Tibial nerve (tissue), 4 donors: ENCODE measurements around the gene FAM118A. TPM values are rescaled to one million over a fixed set of nuclear protein-coding genes. Genes with fewer than 3 reads are reported as not detected.
A peak's percentile ranks its signal among the peaks of the same experiment; 100 is the strongest.
"Not testable (repeated sequence)": the region's sequence is repeated elsewhere in the genome, so short reads cannot be mapped to it uniquely, and the experiment has no call there.

Source experiments
- DNase-seq, 2 donors: peaks; one replicate each; pipeline ENCODE4 v3.0.0-alpha.2; 2019; ENCODE audit warnings: low spot score in 2 of 2
- H3K27ac ChIP-seq, 4 donors: fragments of 200-600 bp; sonication (generic) in 3 of 4; one replicate each; pipeline ENCODE4 v1.5.1; 2017 to 2019; ENCODE audit warnings: mild to moderate bottlenecking in 1 of 4
- H3K27me3 ChIP-seq, 2 donors: fragments of 200-600 bp; sonication (generic) in 1 of 2; one replicate each; pipeline versions ENCODE4 v1.5.1 to v1.6.0; 2017 to 2019
- H3K36me3 ChIP-seq, 3 donors: fragments of 200-600 bp; sonication (generic); one replicate each; pipeline ENCODE4 v1.5.1; 2018 to 2019
- H3K4me1 ChIP-seq, 4 donors: fragments of 200-600 bp; sonication (generic) in 3 of 4; one replicate each; pipeline ENCODE4 v1.5.1; 2017 to 2019
- H3K4me3 ChIP-seq, 4 donors: fragments of 200-600 bp; sonication (generic) in 3 of 4; one replicate each; pipeline ENCODE4 v1.5.1; 2017 to 2019; ENCODE audit warnings: mild to moderate bottlenecking in 1 of 4, moderate library complexity in 1 of 4
- H3K9me3 ChIP-seq, 4 donors: fragments of 200-600 bp; sonication (generic) in 3 of 4; one replicate each; pipeline ENCODE4 v1.5.1; 2017 to 2019
- EP300 ChIP-seq, 2 donors: sonication (generic); formaldehyde crosslinking; IDR thresholded peaks; one replicate each; pipeline ENCODE4 v1.6.1; 2017; ENCODE audit warnings: antibody characterized with exemption in 2 of 2, mild to moderate bottlenecking in 1 of 2
- POLR2A ChIP-seq, 2 donors: fragments of 450-650 bp; IDR thresholded peaks; one replicate each; pipeline ENCODE4 v1.6.1; 2017; ENCODE audit warnings: antibody characterized with exemption in 2 of 2, mild to moderate bottlenecking in 2 of 2, moderate library complexity in 2 of 2
- WGBS, 2 donors: methylation state at CpG; one replicate each; pipeline ENCODE4 v1.1.5; 2018; 5-methylcytosine and 5-hydroxymethylcytosine counted together
- total RNA-seq, 4 donors: library from RNA; depleted of rRNA; stranded (reverse); fragments of >200 nt; gene quantifications; one replicate each; pipeline ENCODE4 v1.1.0, GENCODE V29; 2016
- TF ChIP-seq, protein P1 (sequence below), 5 experiments: fragments of 200-600 bp in 3 of 5; fragments of 450-650 bp in 2 of 5; sonication (generic) in 3 of 5; IDR thresholded peaks; one replicate each; pipeline ENCODE4 v1.5.1; 2016 to 2019; ENCODE audit warnings: antibody characterized with exemption in 5 of 5, mild to moderate bottlenecking in 3 of 5, moderate library complexity in 2 of 5

FAM118A gene
- total RNA-seq, result 100 to 1,000 TPM in 2 of 4 donors, 10 to 100 TPM in 2; 16.8 to 171 (median 83.2) TPM

DNA sequence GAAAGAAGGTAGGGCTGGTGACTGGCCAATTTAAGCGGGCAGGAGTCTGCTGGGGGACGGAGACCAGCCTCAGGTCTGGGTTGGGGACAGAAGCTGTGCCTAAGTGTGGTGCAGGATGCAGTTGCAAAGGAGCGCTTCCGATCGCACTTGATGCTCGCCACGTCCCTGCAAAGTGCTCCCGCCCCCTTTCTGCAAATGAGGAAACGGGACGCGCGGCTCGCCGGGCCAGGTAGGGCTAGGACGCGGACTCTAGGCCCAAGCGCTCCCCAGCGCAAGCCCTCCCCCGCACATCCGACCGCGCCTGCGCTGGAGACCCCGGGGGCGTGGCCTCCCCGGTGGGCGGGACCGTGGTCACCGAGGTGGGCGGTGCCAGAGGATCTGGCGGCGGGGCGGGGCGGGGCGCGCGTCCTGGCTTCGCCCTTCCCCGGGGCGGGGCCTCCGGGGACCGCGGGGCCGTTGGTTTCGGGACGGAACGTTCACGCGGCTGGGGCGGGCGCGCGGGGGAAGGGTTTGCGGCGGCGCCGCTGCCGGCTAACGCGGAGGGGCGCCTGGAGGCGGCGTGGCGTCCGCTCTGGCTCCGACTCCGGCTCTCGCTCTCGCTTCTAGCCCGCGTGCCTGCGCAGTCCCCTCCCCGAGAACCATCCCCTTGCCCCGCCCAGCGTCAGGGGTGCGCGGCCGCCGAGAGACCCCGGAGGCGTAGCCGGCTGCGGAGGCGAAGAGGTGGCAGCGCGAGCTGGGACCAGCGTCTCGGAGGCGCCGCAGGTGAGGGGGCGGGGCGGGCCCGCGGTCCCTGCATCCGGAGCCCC lies at the start of gene FAM118A:
Gene FAM118A (plus strand): TSS at position 513 of the 806 bp plus-strand sequence. CDS start 12,446 bp downstream, outside the sequence.
- DNase-seq, result peak; percentile 91
- WGBS, 2 donors, result 1% methylated on average over 14 to 49 of the region's 95 CpGs

DNA sequence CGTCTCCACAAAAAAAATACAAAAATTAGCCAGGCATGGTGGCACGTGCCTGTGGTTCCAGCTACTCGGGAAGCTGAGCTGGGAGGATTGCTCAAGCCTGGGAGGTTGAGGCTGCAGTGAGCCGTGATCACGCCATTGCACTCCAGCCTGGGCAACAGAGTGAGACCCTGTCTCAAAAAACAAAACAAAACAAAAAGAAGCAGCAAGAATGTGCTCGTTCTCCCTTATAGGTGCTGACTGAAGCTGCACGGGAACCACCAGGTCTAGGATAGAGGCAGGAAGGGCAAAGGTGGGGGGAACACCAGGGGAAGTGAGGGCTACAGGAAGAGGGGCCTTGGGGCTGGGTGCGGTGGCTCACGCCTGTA lies 49.4 kb upstream of the FAM118A start:
- H3K36me3 ChIP-seq, H3K27me3 ChIP-seq, H3K9me3 ChIP-seq, DNase-seq, H3K4me3 ChIP-seq, H3K27ac ChIP-seq: not testable (repeated sequence)
- H3K4me1 ChIP-seq, result peaks cover 0 to 26% (median 19%) of the 10 kb centered on the region in 4 donors
- WGBS, 2 donors, result 84 to 90% methylated on average over 9 of the region's 9 CpGs

More for the DNA sequence above, at the start of gene FAM118A:
- Histone ChIP-seq H3K4me1 (peaks cover 0 to 41% (median 11%) of the 10 kb centered on the region in 4 donors), H3K9me3 (no peaks in the 10 kb centered on the region), H3K4me3 (peak within 1 kb of the TSS; percentile 79 to 100 (median 98)), H3K27me3 (no peaks in the 10 kb centered on the region), H3K36me3 (no peaks in the 10 kb centered on the region), H3K27ac (peak within 1 kb of the TSS; percentile 75 to 95 (median 89))
- TF ChIP-seq, protein P1, sequence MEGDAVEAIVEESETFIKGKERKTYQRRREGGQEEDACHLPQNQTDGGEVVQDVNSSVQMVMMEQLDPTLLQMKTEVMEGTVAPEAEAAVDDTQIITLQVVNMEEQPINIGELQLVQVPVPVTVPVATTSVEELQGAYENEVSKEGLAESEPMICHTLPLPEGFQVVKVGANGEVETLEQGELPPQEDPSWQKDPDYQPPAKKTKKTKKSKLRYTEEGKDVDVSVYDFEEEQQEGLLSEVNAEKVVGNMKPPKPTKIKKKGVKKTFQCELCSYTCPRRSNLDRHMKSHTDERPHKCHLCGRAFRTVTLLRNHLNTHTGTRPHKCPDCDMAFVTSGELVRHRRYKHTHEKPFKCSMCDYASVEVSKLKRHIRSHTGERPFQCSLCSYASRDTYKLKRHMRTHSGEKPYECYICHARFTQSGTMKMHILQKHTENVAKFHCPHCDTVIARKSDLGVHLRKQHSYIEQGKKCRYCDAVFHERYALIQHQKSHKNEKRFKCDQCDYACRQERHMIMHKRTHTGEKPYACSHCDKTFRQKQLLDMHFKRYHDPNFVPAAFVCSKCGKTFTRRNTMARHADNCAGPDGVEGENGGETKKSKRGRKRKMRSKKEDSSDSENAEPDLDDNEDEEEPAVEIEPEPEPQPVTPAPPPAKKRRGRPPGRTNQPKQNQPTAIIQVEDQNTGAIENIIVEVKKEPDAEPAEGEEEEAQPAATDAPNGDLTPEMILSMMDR (IDR thresholded peaks at IDR 0.05), result peak in 3 of 5 experiments; percentile 4 to 42 (median 15)
- TF ChIP-seq POLR2A (IDR thresholded peaks at IDR 0.05), result peak in 1 of 2 donors; percentile 88
- TF ChIP-seq EP300 (IDR thresholded peaks at IDR 0.05), result peak; percentile 58 to 84

DNA sequence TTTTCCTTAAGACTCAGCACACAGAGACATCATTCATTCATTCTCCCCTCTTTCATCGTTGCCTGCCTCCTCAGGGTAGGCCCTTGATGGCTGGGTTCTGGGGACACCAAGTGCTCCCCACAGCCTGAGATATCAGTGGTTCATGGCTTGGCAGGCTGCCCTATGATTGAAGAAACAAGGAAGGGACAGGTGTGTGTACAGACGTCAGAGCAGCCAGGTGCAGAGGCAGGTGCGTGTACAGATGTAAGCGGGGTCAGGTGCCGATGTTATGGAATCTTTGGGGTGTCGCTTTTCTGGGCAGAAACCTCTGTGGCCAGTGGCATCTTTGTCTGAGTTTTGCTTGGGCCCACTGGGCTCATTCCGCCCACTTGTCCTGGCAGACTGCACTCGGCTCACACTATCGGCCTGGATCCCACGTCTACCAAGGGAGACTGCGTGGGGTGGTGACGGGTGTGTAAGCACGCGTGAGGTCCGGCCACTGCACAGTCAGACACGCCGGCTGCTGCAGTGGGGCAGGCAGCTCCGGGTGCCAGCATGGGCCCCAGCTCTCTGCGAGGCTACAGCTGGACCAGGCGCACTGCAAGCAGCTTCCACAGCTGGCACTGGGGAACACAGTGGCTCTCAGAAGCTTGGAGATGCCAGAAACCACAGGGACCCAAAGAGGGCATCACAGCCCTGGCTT lies 48.2 kb upstream of the FAM118A start:
- 73 to 76% methylated on average over 12 to 20 of the region's 20 CpGs for WGBS, 2 donors
- H3K36me3 ChIP-seq, result no peaks in the 10 kb centered on the region
- no peaks in the 10 kb centered on the region for H3K9me3 ChIP-seq
- TF ChIP-seq, protein P1 (IDR thresholded peaks at IDR 0.05), result no peak
- no peak for TF ChIP-seq POLR2A (IDR thresholded peaks at IDR 0.05)
- TF ChIP-seq EP300 (IDR thresholded peaks at IDR 0.05), result no peak
- H3K4me3 ChIP-seq, result no peak overlapping the region
- H3K27ac ChIP-seq, result no peak overlapping the region
- DNase-seq, result no peak
- H3K4me1 ChIP-seq, result peaks cover 0 to 26% (median 19%) of the 10 kb centered on the region in 4 donors
- no peaks in the 10 kb centered on the region for H3K27me3 ChIP-seq

DNA sequence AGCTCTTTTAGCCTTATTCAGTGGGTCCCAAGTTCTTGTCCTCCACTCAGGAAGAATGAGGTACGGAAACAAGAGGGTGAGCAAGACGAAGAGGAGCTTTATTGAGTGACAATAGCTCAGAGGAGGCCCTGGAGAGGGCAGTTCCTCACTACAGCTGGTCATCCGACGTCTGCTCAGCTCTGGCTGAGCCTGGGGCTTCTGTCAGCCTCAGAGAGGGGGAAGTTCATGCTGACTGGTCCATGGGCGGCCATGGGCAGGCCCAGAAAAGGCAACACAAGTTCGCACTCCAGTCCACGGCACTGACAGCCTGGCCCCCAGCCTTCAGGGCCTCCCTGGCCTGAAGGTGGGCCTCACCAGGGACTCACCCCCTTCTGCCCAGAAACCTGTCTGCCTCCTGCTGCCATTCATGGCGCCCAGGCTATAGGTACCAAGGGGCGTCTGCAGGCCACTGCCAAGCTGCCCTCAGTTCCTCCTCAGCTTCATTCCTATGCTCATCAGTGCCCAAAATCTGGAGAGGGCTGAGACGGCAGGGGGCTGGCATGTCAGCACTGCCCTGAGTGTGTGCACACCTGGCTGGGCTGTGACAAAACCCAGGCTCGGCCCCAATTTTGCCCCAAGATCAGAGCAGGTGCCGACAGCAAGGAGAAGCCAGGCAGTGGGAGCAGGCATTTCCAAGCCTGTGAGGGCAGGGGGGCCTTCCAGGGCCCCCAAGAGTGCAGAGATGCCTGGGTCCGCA lies 47.4 kb upstream of the FAM118A start:
- TF ChIP-seq EP300 (IDR thresholded peaks at IDR 0.05), result no peak
- TF ChIP-seq, protein P1 (IDR thresholded peaks at IDR 0.05), result no peak
- Histone ChIP-seq H3K27ac (no peak overlapping the region), H3K27me3 (no peaks in the 10 kb centered on the region), H3K9me3 (no peaks in the 10 kb centered on the region), H3K36me3 (no peaks in the 10 kb centered on the region), H3K4me3 (no peak overlapping the region), H3K4me1 (peaks cover 0 to 26% (median 19%) of the 10 kb centered on the region in 4 donors)
- DNase-seq, result no peak
- WGBS, 2 donors, result 82 to 84% methylated on average over 11 to 12 of the region's 13 CpGs

DNA sequence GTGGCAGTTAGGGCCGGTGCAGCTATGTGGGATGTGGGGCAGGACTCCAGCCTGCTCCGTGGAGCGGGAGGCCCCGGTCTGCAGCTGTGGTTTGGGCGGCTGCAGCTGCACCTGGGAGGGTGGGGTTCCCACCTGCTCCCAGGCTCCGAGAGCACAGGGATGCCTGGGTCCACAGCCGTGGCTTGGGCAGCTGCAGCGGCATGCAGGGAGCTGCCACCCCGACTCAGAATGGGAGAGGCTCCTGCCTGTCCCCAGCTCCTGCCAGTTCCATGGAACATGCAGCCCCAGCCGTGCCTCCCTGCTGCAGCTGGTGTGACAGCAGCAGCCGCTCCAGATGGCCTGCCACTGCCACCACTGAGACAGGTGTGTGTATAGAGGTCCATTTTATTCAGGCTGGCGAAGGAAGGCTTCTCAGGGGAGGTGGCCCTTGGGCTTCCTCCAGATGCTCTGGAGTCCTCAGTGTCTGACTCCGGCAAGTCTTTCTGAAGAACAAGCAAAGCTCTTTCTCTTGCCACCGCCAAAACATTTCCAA lies 46.7 kb upstream of the FAM118A start:
- WGBS, 2 donors, result 75 to 76% methylated on average over 10 to 13 of the region's 14 CpGs
- peak overlapping the region in 2 of 4 donors; percentile 40 to 64 for H3K27ac ChIP-seq
- no peak for DNase-seq

More for the DNA sequence above, 46.7 kb upstream of the FAM118A start:
- Histone ChIP-seq H3K4me3 (no peak overlapping the region), H3K9me3 (no peaks in the 10 kb centered on the region), H3K36me3 (no peaks in the 10 kb centered on the region), H3K27me3 (no peaks in the 10 kb centered on the region), H3K4me1 (peaks cover 0 to 29% (median 21%) of the 10 kb centered on the region in 4 donors)
- TF ChIP-seq EP300 (IDR thresholded peaks at IDR 0.05) (no peak), POLR2A (IDR thresholded peaks at IDR 0.05) (no peak)
- TF ChIP-seq, protein P1 (IDR thresholded peaks at IDR 0.05), result no peak
